ENCODE results near the gene KRT76.
"Not testable (repeated sequence)": the region's sequence is repeated elsewhere in the genome, so short reads cannot be mapped to it uniquely, and the experiment has no call there.

The KRT76 gene

DNA sequence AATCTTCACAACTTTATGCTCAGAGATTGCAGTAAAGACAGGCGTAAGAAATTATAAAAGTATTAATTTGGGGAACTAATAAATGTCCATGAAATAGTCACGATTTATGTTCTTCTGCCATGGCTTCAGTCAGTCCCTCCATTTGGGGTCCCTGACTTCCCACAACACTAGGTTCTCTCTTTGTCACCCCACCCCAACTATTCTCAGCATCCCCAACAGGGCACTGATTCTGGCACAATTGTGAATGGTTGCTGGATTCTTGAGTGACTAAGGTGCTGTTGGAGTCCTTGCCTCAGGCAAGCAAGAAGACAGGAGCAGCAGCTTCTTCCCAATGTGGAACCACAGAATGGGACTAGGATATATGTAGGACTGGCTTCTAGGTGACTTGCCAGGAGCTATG lies 15.3 kb downstream of the KRT76 start:
- no peak overlapping the region for H3K27ac ChIP-seq (ENCODE audit: low read depth, low read length, poor library complexity, severe bottlenecking)
- H2AFZ ChIP-seq (ENCODE audit: low read length), result no peak overlapping the region
- no peaks in the 10 kb centered on the region for H3K36me3 ChIP-seq (ENCODE audit: insufficient read depth, low read length)
- H3K4me3 ChIP-seq (ENCODE audit: low read depth, low read length, poor library complexity, severe bottlenecking), result no peak overlapping the region
- H3F3A ChIP-seq (ENCODE audit: insufficient read depth, low read length), result no peaks in the 10 kb centered on the region
- H3K9me3 ChIP-seq (ENCODE audit: low read length), result peaks cover 2% of the 10 kb centered on the region; the same call in 1 of the 2 replicates
- TF ChIP-seq EZH2 (IDR thresholded peaks at IDR 0.05; ENCODE audit: borderline replicate concordance, low read length) (no peak), CTCF (IDR thresholded peaks at IDR 0.05; ENCODE audit: low read length) (no peak)
- no peaks in the 10 kb centered on the region for H3K27me3 ChIP-seq (ENCODE audit: insufficient read depth, low read length)
- no peaks in the 10 kb centered on the region for H3K4me1 ChIP-seq (ENCODE audit: insufficient read depth, low read length, severe bottlenecking)
- no peak overlapping the region for H3K4me2 ChIP-seq (ENCODE audit: low read length)
- no peak overlapping the region for H3K9ac ChIP-seq (ENCODE audit: low read length)
- H3K9me2 ChIP-seq (ENCODE audit: low read depth, low read length), result no peaks in the 10 kb centered on the region
- no peaks in the 10 kb centered on the region for H3K79me2 ChIP-seq (ENCODE audit: insufficient read depth, low read length)
- no peaks in the 10 kb centered on the region for H4K20me1 ChIP-seq (ENCODE audit: insufficient read depth, low read length)

GRCh38 chr12:52761218-52761617 lies 15.9 kb downstream of the KRT76 start:
- H3K27ac ChIP-seq (ENCODE audit: low read depth, low read length, poor library complexity, severe bottlenecking); H3K4me2 ChIP-seq (ENCODE audit: low read length); H3K27me3 ChIP-seq (ENCODE audit: insufficient read depth, low read length); H3K79me2 ChIP-seq (ENCODE audit: insufficient read depth, low read length); H2AFZ ChIP-seq (ENCODE audit: low read length); H3K9me3 ChIP-seq (ENCODE audit: low read length); H3K4me3 ChIP-seq (ENCODE audit: low read depth, low read length, poor library complexity, severe bottlenecking); H3K36me3 ChIP-seq (ENCODE audit: insufficient read depth, low read length); H4K20me1 ChIP-seq (ENCODE audit: insufficient read depth, low read length); H3K4me1 ChIP-seq (ENCODE audit: insufficient read depth, low read length, severe bottlenecking); H3K9ac ChIP-seq (ENCODE audit: low read length); H3K9me2 ChIP-seq (ENCODE audit: low read depth, low read length); H3F3A ChIP-seq (ENCODE audit: insufficient read depth, low read length): not testable (repeated sequence)

GRCh38 chr12:52760623-52761022 lies 16.5 kb downstream of the KRT76 start:
- H3K4me3 ChIP-seq (ENCODE audit: low read depth, low read length, poor library complexity, severe bottlenecking), result no peak overlapping the region
- no peaks in the 10 kb centered on the region for H3K9me2 ChIP-seq (ENCODE audit: low read depth, low read length)
- no peak overlapping the region for H2AFZ ChIP-seq (ENCODE audit: low read length)
- TF ChIP-seq CTCF (IDR thresholded peaks at IDR 0.05; ENCODE audit: low read length) (no peak), EZH2 (IDR thresholded peaks at IDR 0.05; ENCODE audit: borderline replicate concordance, low read length) (no peak)
- no peak overlapping the region for H3K4me2 ChIP-seq (ENCODE audit: low read length)
- no peak overlapping the region for H3K27ac ChIP-seq (ENCODE audit: low read depth, low read length, poor library complexity, severe bottlenecking)
- H3K9ac ChIP-seq (ENCODE audit: low read length), result no peak overlapping the region
- H3K9me3 ChIP-seq (ENCODE audit: low read length), result peaks cover 2% of the 10 kb centered on the region; the same call in 1 of the 2 replicates
- H3K79me2 ChIP-seq (ENCODE audit: insufficient read depth, low read length), result no peaks in the 10 kb centered on the region
- H4K20me1 ChIP-seq (ENCODE audit: insufficient read depth, low read length), result no peaks in the 10 kb centered on the region
- no peaks in the 10 kb centered on the region for H3K36me3 ChIP-seq (ENCODE audit: insufficient read depth, low read length)
- H3F3A ChIP-seq (ENCODE audit: insufficient read depth, low read length), result no peaks in the 10 kb centered on the region
- no peaks in the 10 kb centered on the region for H3K4me1 ChIP-seq (ENCODE audit: insufficient read depth, low read length, severe bottlenecking)
- no peaks in the 10 kb centered on the region for H3K27me3 ChIP-seq (ENCODE audit: insufficient read depth, low read length)

GRCh38 chr12:52759695-52760094 lies 17.4 kb downstream of the KRT76 start:
- Histone ChIP-seq H3F3A (ENCODE audit: insufficient read depth, low read length) (no peaks in the 10 kb centered on the region), H3K4me2 (ENCODE audit: low read length) (no peak overlapping the region), H3K79me2 (ENCODE audit: insufficient read depth, low read length) (no peaks in the 10 kb centered on the region), H3K9me3 (ENCODE audit: low read length) (peaks cover 2% of the 10 kb centered on the region; the same call in 1 of the 2 replicates), H3K4me1 (ENCODE audit: insufficient read depth, low read length, severe bottlenecking) (no peaks in the 10 kb centered on the region), H3K4me3 (ENCODE audit: low read depth, low read length, poor library complexity, severe bottlenecking) (no peak overlapping the region), H3K9ac (ENCODE audit: low read length) (no peak overlapping the region), H3K36me3 (ENCODE audit: insufficient read depth, low read length) (no peaks in the 10 kb centered on the region), H2AFZ (ENCODE audit: low read length) (no peak overlapping the region), H3K9me2 (ENCODE audit: low read depth, low read length) (no peaks in the 10 kb centered on the region), H4K20me1 (ENCODE audit: insufficient read depth, low read length) (no peaks in the 10 kb centered on the region), H3K27ac (ENCODE audit: low read depth, low read length, poor library complexity, severe bottlenecking) (no peak overlapping the region), H3K27me3 (ENCODE audit: insufficient read depth, low read length) (no peaks in the 10 kb centered on the region)
- TF ChIP-seq CTCF (IDR thresholded peaks at IDR 0.05; ENCODE audit: low read length), result no peak
- no peak for TF ChIP-seq EZH2 (IDR thresholded peaks at IDR 0.05; ENCODE audit: borderline replicate concordance, low read length)
